GM18526 (cell line): ENCODE results near the gene MORN1.

Experiments used
- POLR2A ChIP-seq: IDR thresholded peaks from 3 replicates; pipeline ENCODE4 v1.6.1; 2011; ENCODE audit not compliant: insufficient read length; ENCODE audit errors: extremely low read depth

MORN1 gene

GRCh38 chr1:2355373-2356261 lies 35.7 kb downstream of the MORN1 start:
- no peak for TF ChIP-seq POLR2A

- TF ChIP-seq POLR2A = no peak
Observed at GRCh38 chr1:2354511-2355372, 36.6 kb downstream of the MORN1 start.

GRCh38 chr1:2353551-2354438 lies 37.6 kb downstream of the MORN1 start:
- no peak for TF ChIP-seq POLR2A

DNA sequence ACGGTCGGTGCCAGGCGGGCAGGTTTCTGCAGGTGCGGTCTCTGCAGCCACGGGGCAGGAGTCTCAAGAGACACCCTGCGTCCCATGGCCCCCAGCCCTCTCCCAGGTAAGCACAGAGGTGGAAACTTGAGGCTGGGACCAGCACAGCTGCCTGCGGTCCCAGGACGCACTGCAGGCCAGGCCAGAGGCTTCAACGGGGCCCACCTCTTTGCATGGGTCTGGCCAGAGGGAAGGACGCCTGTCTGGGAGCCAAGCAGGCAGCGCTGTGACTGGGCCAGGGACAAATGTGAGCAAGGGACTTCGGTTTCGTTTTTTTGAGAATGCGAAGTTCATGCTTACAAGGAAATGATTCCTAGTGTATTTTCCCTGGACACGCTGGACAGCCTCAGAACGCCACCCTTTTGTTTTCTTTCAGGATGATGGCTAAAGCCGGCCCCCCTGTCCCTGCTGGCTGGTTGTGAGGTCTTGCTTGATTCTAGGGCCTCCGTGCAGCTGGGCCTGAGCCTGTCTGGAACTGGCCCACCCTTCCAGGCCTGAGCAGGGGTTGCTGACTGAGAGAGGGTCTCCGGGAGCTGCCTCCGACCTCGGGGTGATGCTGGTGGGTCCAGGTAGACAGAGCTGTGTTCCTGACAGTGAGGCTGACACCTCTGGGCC lies 38.3 kb downstream of the MORN1 start:
- no peak for TF ChIP-seq POLR2A

DNA sequence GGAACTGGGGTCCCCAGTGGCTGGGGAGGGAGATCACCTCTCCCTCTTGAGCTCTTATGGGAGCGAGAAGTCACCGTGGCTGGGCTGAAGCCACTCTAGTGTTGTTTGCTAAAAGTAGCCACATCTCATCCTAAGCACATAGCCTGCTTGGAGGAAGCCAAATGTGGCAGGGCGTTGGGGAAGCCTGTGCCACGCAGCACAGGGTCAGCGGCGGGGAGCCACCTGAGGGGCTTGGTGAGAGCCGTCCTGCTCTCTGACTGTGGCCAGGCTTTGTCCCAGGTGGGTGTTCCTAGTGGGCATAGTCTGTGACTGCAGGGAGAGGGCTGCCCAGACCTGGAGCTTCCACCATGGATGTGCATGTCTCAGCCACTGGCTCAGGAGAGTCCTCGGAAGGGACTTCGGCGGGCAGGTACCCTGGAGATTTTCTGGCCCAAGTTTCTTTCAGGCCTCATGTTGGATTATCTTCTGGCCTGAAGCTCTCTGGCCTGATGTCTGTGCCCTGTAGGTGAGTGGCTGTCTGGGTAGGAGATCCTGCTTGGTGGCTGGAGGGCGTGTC lies 38.9 kb downstream of the MORN1 start:
- TF ChIP-seq POLR2A = no peak

DNA sequence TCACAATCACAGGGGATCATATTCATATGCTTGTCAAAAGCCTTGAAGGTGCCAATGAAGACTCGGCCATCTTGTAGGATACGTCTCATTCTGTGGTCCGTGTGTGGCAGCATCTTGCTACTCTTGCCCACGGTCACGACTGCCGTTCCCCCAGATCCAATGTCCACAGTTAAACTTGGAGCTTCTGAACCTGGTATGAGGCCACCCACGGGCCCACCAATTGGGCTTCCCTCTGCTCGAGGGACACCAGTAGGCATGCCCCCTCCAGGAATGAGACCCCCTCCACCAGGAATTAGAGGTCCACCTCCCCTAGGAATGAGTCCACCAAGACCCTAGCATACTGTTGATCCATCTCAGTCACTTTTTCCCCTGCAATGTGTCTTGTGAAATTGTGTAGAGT lies 39.6 kb downstream of the MORN1 start:
- TF ChIP-seq POLR2A = no peak

GRCh38 chr1:2350911-2351655 lies 40.3 kb downstream of the MORN1 start:
- no peak for TF ChIP-seq POLR2A

DNA sequence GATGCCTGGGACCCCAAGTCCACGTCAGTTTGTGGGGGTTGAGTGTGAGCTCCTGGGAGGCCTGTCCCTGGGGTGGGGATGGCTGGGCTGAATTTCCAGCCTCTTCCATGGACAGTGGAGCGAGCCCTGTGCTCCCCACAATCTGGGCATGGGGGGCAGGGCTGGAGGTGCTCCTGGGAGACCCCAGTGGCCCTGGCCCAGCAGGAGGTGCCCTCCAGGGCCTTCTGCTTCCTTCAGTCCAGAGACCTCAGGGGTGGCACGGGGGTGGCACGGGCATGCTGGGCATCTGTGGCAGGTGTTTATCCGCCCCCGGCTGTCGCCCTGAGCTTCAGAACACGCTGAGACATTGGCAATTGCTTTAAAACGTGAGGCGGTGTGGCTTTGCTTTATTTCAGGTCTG lies 40.9 kb downstream of the MORN1 start:
- no peak for TF ChIP-seq POLR2A

- no peak for TF ChIP-seq POLR2A
Observed at GRCh38 chr1:2349806-2350205, 41.5 kb downstream of the MORN1 start.

DNA sequence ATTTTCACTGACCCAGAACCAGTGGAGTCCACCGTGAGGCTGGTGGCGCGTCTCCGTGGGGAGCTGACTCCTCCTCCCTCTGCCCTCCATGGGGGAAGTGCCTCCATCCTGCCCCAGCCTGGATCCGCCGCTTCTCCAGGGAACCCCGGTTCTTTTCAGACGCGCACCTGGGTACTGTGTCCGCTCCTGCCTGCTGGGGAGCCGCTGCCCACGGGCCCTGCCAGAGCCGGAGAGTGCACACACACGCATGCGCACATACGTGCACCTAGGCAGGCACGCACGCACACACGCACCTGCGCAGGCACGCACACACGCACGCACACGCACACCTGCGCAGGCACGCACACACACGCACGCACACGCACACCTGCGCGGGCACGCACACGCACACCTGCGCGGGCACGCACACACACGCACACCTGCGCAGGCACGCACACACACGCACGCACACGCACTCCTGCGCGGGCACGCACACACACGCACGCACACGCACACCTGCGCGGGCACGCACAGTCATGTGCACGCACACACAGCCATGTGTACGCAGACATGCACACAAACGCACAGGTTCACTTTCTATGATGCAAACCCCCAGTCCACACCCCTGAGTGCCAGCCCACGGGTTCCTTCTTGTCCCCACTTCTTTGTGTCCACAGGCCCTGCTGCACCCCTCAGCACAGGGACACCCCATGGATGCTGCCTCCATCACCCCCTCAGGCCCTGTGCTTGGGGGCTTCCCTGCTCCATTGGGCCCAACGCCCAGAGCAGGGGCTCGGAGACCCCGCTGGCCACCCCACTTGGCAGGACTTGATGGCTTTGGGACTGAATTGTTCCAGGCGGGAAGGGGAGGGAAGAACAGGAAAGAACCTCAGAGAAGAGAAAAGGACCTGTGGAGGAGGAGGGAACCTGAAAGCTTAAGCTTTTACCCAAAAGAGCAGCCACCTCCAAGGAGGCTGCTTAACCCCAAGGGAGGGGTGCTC lies 42.7 kb downstream of the MORN1 start:
- no peak for TF ChIP-seq POLR2A

- TF ChIP-seq POLR2A = no peak
Observed at GRCh38 chr1:2347896-2348295, 43.5 kb downstream of the MORN1 start.

DNA sequence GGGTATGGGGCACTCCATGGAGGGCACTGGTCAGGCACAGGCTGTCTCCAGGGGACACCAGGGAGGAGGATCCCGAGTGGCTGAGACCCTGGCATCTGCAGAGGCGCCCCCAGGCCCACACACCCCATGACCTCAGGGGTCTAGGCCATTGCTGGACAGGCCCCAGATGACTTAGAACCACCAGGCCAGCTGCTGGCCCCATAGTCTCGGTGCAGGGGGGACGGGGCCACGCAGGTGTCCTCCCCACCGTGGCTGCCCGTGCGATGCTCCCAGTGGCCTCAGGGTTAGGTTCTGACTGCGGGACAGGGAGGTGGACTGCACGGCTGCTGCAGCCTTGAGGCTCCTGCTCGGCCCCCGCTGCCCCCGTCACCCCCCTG lies 44.0 kb downstream of the MORN1 start:
- no peak for TF ChIP-seq POLR2A
